GM19035 (cell line): ENCODE results near the gene ZMAT2.
"Not testable (repeated sequence)": the region's sequence is repeated elsewhere in the genome, so short reads cannot be mapped to it uniquely, and the experiment has no call there.

Source experiments
- ATAC-seq: cut with Tn5 transposase; IDR thresholded peaks from one replicate; pipeline ENCODE4 v1.9.1; 2021; ENCODE audit not compliant: unreplicated experiment

Gene ZMAT2

GRCh38 chr5:140708787-140709186 lies 8.5 kb downstream of the ZMAT2 start:
- ATAC-seq = not testable (repeated sequence)

- ATAC-seq = peak; percentile 91
Observed at GRCh38 chr5:140710899-140711552, 10.8 kb downstream of the ZMAT2 start.

GRCh38 chr5:140711794-140712193 lies 11.5 kb downstream of the ZMAT2 start:
- ATAC-seq = no peak

GRCh38 chr5:140713562-140714094 lies 13.4 kb downstream of the ZMAT2 start:
- no peak for ATAC-seq

GRCh38 chr5:140716238-140716637 lies 16.0 kb downstream of the ZMAT2 start:
- ATAC-seq = not testable (repeated sequence)

- ATAC-seq = no peak
Observed at GRCh38 chr5:140718266-140718592, 18.0 kb downstream of the ZMAT2 start.

- ATAC-seq = not testable (repeated sequence)
Observed at GRCh38 chr5:140720738-140721137, 20.5 kb downstream of the ZMAT2 start.

GRCh38 chr5:140721395-140721794 lies 21.1 kb downstream of the ZMAT2 start:
- ATAC-seq = not testable (repeated sequence)

GRCh38 chr5:140725799-140726471 lies 25.7 kb downstream of the ZMAT2 start:
- ATAC-seq = peak; percentile 91

- ATAC-seq = no peak
Observed at GRCh38 chr5:140733098-140733497, 32.9 kb downstream of the ZMAT2 start.

GRCh38 chr5:140734354-140734753 lies 34.1 kb downstream of the ZMAT2 start:
- no peak for ATAC-seq

GRCh38 chr5:140737486-140737885 lies 37.2 kb downstream of the ZMAT2 start:
- ATAC-seq = no peak

- no peak for ATAC-seq
Observed at GRCh38 chr5:140741967-140742366, 41.7 kb downstream of the ZMAT2 start.

- ATAC-seq = no peak
Observed at GRCh38 chr5:140753561-140753960, 53.3 kb downstream of the ZMAT2 start.
